NCI-H128 (cell line): ENCODE measurements around the gene USF1.
"Not testable (repeated sequence)": the region's sequence is repeated elsewhere in the genome, so short reads cannot be mapped to it uniquely, and the experiment has no call there.

Experiments used
- DNase-seq: peaks from one replicate; lab custom pipeline; 2025; ENCODE audit not compliant: unreplicated experiment; lab: John Stamatoyannopoulos, UW

USF1 gene

GRCh38 chr1:160992036-160992435 lies 53.7 kb downstream of the USF1 start:
- not testable (repeated sequence) for DNase-seq
